HAP-1 (cell line): ENCODE data around the gene SMAP2.

Experiments used
- DNase-seq, 2 experiments: peaks; one replicate each; pipeline ENCODE4 v3.0.0-alpha.2; 2016 to 2020; ENCODE audit warnings: low spot score in 2 of 2
- H3K27me3 ChIP-seq: fragments of 250-450 bp; sonication (Bioruptor Pico); 2 replicates; pipeline ENCODE4 v1.5.1; 2020; ENCODE audit warnings: low read depth, mild to moderate bottlenecking, moderate library complexity
- H3K36me3 ChIP-seq: fragments of 250-450 bp; sonication (Bioruptor Pico); replicated peaks from 2 replicates; pipeline ENCODE4 v1.5.1; 2020; ENCODE audit warnings: mild to moderate bottlenecking
- H3K4me1 ChIP-seq: fragments of 250-450 bp; sonication (Bioruptor Pico); 2 replicates; pipeline ENCODE4 v1.5.1; 2020; ENCODE audit warnings: mild to moderate bottlenecking
- H3K4me3 ChIP-seq: fragments of 250-450 bp; sonication (Bioruptor Pico); 2 replicates; pipeline ENCODE4 v1.5.1; 2020; ENCODE audit warnings: mild to moderate bottlenecking, moderate library complexity
- H3K9me3 ChIP-seq: fragments of 250-450 bp; sonication (Bioruptor Pico); 2 replicates; pipeline ENCODE4 v1.5.1; 2020; ENCODE audit warnings: mild to moderate bottlenecking, moderate library complexity
- in situ Hi-C: fragments of 300-500 bp; cut with MboI; formaldehyde crosslinking; loops from 3 replicates; pipeline ENCODE4 v1.14.3; 2020; ENCODE audit warnings: low sequenced_read_pairs, inconsistent platforms, mixed read lengths

The SMAP2 gene

DNA sequence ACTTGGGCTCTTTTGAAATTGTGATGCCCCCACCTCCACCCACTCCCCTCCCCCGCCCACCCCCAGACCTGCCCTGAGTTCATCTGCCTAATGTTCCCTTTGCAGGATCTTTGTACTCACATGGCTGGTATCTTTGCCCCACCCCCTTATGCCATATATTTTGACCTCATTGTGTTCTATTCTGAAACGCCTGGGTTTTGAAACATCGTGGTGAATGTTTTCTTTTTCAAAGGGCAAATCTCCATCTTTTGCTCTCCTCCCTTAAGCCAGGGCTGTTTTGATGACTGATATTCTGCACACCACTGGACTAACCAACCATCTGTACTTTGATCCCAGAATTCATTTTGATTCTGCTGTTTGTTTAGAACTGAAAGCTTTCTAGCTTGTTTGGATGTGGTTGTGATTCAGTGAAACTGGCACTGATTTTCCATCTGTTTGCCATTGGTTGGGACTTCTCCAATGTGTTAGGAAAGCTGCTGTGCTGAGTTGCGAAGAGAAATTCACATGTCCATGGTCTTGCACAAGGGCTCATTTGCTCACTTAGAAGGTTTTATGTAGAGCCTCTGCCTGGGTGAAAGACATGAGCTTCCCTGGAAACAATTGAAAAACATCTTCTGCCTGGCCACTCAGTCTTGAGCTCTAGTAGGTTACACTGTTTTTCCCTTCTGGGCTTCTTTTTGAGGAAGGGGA is 16.5 kb downstream of the SMAP2 start:
- in situ Hi-C loops = no loop called here
- DNase-seq = peak in 1 of 2 experiments; percentile 1
- H3K27me3 ChIP-seq = no peaks in the 10 kb centered on the region

GRCh38 chr1:40390857-40391256 is 17.3 kb downstream of the SMAP2 start:
- in situ Hi-C loops = no loop called here
- no peak for DNase-seq
- Histone ChIP-seq H3K4me3 (no peak overlapping the region), H3K27me3 (no peaks in the 10 kb centered on the region), H3K36me3 (0 out of 2 replicates have a peak, but pooled peaks cover 2% of the 10 kb centered on the region), H3K9me3 (no peaks in the 10 kb centered on the region), H3K4me1 (no peaks in the 10 kb centered on the region)

More for the DNA sequence above, 16.5 kb downstream of the SMAP2 start:
- no peaks in the 10 kb centered on the region for H3K9me3 ChIP-seq
- no peaks in the 10 kb centered on the region for H3K4me1 ChIP-seq
- H3K36me3 ChIP-seq = no peaks in the 10 kb centered on the region
- H3K4me3 ChIP-seq = no peak overlapping the region

DNA sequence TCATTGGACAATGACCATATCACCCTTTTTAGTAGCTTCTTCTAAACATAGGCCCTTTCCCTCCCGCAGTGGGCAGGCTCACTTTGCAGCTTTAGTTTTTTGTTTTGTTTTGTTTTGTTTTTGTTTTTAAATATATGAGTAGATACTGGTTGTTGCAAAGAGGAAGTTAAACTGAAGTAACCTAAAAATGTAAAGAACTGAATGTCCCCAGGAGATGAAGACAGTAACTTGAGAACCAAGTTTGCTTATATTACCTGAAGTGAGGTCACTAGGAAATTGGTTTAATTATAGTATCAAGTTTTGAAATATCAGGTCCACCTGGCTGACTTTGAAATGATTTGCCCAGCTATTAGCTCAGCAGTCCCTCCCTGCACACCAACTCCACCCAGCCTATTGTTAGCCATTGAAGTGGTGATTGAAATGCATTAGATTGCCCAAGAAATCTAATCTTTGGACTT is 18.2 kb downstream of the SMAP2 start:
- H3K9me3 ChIP-seq = no peaks in the 10 kb centered on the region
- in situ Hi-C loops = no loop called here
- H3K36me3 ChIP-seq = 0 out of 2 replicates have a peak, but pooled peaks cover 2% of the 10 kb centered on the region
- H3K4me3 ChIP-seq = no peak overlapping the region
- H3K27me3 ChIP-seq = no peaks in the 10 kb centered on the region
- DNase-seq = no peak
- no peaks in the 10 kb centered on the region for H3K4me1 ChIP-seq

GRCh38 chr1:40392221-40392620 is 18.7 kb downstream of the SMAP2 start:
- no peaks in the 10 kb centered on the region for H3K4me1 ChIP-seq
- H3K9me3 ChIP-seq = no peaks in the 10 kb centered on the region
- H3K4me3 ChIP-seq = no peak overlapping the region
- DNase-seq = no peak
- 0 out of 2 replicates have a peak, but pooled peaks cover 2% of the 10 kb centered on the region for H3K36me3 ChIP-seq
- no peaks in the 10 kb centered on the region for H3K27me3 ChIP-seq
- in situ Hi-C loops = no loop called here

GRCh38 chr1:40393173-40393572 is 19.6 kb downstream of the SMAP2 start:
- Histone ChIP-seq H3K4me1 (no peaks in the 10 kb centered on the region), H3K27me3 (no peaks in the 10 kb centered on the region), H3K36me3 (0 out of 2 replicates have a peak, but pooled peaks cover 2% of the 10 kb centered on the region), H3K9me3 (no peaks in the 10 kb centered on the region), H3K4me3 (no peak overlapping the region)
- no peak for DNase-seq
- in situ Hi-C loops = no loop called here

- DNase-seq = no peak
- H3K4me1 ChIP-seq = no peaks in the 10 kb centered on the region
- no peaks in the 10 kb centered on the region for H3K9me3 ChIP-seq
- 0 out of 2 replicates have a peak, but pooled peaks cover 2% of the 10 kb centered on the region for H3K36me3 ChIP-seq
- H3K4me3 ChIP-seq = no peak overlapping the region
- H3K27me3 ChIP-seq = no peaks in the 10 kb centered on the region
- in situ Hi-C loops = no loop called here
Observed at GRCh38 chr1:40394491-40395172, 21.1 kb downstream of the SMAP2 start.

- no peaks in the 10 kb centered on the region for H3K4me1 ChIP-seq
- in situ Hi-C loops = no loop called here
- H3K36me3 ChIP-seq = 0 out of 2 replicates have a peak, but pooled peaks cover 2% of the 10 kb centered on the region
- DNase-seq = no peak
- H3K27me3 ChIP-seq = no peaks in the 10 kb centered on the region
- H3K9me3 ChIP-seq = no peaks in the 10 kb centered on the region
- H3K4me3 ChIP-seq = no peak overlapping the region
Observed at GRCh38 chr1:40395190-40396175, 22.0 kb downstream of the SMAP2 start.

GRCh38 chr1:40396420-40396819 is 22.9 kb downstream of the SMAP2 start:
- H3K36me3 ChIP-seq = 0 out of 2 replicates have a peak, but pooled peaks cover 2% of the 10 kb centered on the region
- no peaks in the 10 kb centered on the region for H3K9me3 ChIP-seq
- no peak overlapping the region for H3K4me3 ChIP-seq
- in situ Hi-C loops = no loop called here
- DNase-seq = no peak
- H3K27me3 ChIP-seq = no peaks in the 10 kb centered on the region
- no peaks in the 10 kb centered on the region for H3K4me1 ChIP-seq

DNA sequence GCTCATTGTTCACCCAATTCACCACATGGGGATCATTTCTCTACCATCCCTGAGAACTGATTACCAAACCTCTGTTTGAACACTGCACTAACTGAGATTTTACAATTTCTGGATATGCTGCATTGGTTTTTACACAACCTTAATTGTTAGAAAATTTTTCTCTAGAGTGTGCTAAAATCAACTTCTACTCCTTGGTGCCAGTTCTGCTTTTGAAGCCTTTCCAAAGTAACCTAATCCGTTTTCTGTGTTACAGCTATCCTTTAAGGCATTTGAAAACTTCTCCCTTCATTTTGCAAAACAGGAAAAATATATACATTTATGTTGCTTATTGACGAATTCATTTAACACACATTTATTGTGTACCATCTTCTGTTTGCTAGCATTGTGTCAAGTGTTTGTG is 23.7 kb downstream of the SMAP2 start:
- H3K27me3 ChIP-seq = no peaks in the 10 kb centered on the region
- no peaks in the 10 kb centered on the region for H3K4me1 ChIP-seq
- no peaks in the 10 kb centered on the region for H3K9me3 ChIP-seq
- 0 out of 2 replicates have a peak, but pooled peaks cover 2% of the 10 kb centered on the region for H3K36me3 ChIP-seq
- in situ Hi-C loops = no loop called here
- DNase-seq = no peak
- H3K4me3 ChIP-seq = no peak overlapping the region

DNA sequence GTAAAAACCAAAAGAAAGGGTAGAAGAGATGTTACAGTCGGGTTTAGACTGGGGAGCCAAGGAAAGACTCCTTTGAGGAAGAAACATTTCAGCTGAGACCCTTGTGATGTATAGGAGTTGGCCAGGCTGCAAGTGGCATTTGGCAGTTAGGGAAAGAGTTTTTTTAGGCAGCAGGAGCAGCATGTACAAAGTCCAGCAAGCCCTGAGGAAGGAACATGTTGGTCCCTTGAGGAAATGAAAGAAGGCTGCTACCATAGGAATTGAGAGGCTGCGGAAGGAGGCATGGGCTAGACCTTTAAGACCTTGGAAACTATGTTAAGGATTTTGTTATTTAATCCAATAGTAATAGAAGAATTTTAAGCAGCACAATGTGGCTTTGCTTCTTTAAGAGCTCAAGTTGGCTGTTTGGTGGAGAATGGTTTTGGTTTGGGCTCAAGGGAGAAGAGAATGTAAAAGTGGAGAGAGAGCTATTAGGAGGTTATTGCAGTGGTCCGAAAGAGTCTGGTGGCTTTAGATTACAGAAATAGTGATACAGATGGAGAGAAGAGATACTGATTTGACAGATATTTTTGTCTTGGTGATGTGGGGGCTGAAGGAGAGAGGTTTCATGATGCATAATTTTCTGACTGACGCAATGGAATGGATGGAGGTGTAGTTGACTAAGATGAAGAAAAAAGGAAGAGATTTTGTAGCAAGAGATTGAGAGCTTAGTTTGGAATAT is 26.6 kb downstream of the SMAP2 start:
- no peak overlapping the region for H3K4me3 ChIP-seq
- peaks cover 3% of the 10 kb centered on the region; the same call in 1 of the 2 replicates for H3K4me1 ChIP-seq
- no peak for DNase-seq
- 0 out of 2 replicates have a peak, but pooled peaks cover 2% of the 10 kb centered on the region for H3K36me3 ChIP-seq
- H3K9me3 ChIP-seq = no peaks in the 10 kb centered on the region
- H3K27me3 ChIP-seq = no peaks in the 10 kb centered on the region
- in situ Hi-C loops = loop anchor here (10.0 kb wide), 1 partner anchor 255 kb away; no protein-coding TSS in a partner anchor

- Histone ChIP-seq H3K9me3 (no peaks in the 10 kb centered on the region), H3K4me1 (peaks cover 3% of the 10 kb centered on the region; the same call in 1 of the 2 replicates), H3K27me3 (no peaks in the 10 kb centered on the region), H3K36me3 (no peaks in the 10 kb centered on the region), H3K4me3 (no peak overlapping the region)
- in situ Hi-C loops = loop anchor here (10.0 kb wide), 1 partner anchor 257 kb away; no protein-coding TSS in a partner anchor
- no peak for DNase-seq
Observed at GRCh38 chr1:40401473-40402201, 28.1 kb downstream of the SMAP2 start.
